ENCODE measurements around the gene CCDC196. TPM values are rescaled to one million over a fixed set of nuclear protein-coding genes. Genes with fewer than 3 reads are reported as not detected.

The CCDC196 gene
- total RNA-seq, 1 donor from 2014 or later: not detected

Other genes starting within 250 kb of the CCDC196 start
- gene GPHN, start 21.8 kb downstream of the CCDC196 start, total RNA-seq: 21.9 TPM